Lung (tissue), 12 donors: Measurements from ENCODE around the gene OPRL1. TPM values are rescaled to one million over a fixed set of nuclear protein-coding genes. Genes with fewer than 3 reads are reported as not detected.

ENCODE experiments used
- ATAC-seq: fragments of 200-7000 bp; cut with Tn5 transposase; one replicate; pipeline ENCODE4 v1.9.1; 2020; ENCODE audit warnings: moderate number of reproducible peaks; ENCODE audit not compliant: insufficient read depth, low FRiP score
- DNase-seq, 3 donors: peaks; one replicate each; pipeline ENCODE4 v3.0.0-alpha.2; 2013 to 2017
- H3K27ac ChIP-seq, 2 donors: one replicate each; pipeline ENCODE4 v1.5.1; 2013; ENCODE audit warnings: mild to moderate bottlenecking in 2 of 2, moderate library complexity in 2 of 2, control low read depth in 1 of 2, inconsistent platforms in 1 of 2, low read depth in 1 of 2, low read length in 1 of 2
- H3K27me3 ChIP-seq, 3 donors: one replicate each; pipeline ENCODE4 v1.5.1; 2013; ENCODE audit warnings: low read length in 2 of 3; ENCODE audit not compliant: control insufficient read depth in 3 of 3, insufficient read depth in 3 of 3
- H3K36me3 ChIP-seq, 4 donors: one replicate each; pipeline ENCODE4 v1.5.1; 2013; ENCODE audit warnings: low read length in 4 of 4, mild to moderate bottlenecking in 1 of 4, moderate library complexity in 1 of 4; ENCODE audit not compliant: control insufficient read depth in 4 of 4, insufficient read depth in 4 of 4
- H3K4me1 ChIP-seq, 5 donors: one replicate each; pipeline ENCODE4 v1.5.1; 2013; ENCODE audit warnings: low read length in 5 of 5, mild to moderate bottlenecking in 2 of 5, moderate library complexity in 1 of 5; ENCODE audit not compliant: control insufficient read depth in 5 of 5, insufficient read depth in 5 of 5
- H3K4me3 ChIP-seq: one replicate; pipeline ENCODE4 v1.5.1; 2013; ENCODE audit warnings: mild to moderate bottlenecking, control low read depth, moderate library complexity
- H3K9ac ChIP-seq, 2 donors: one replicate each; pipeline ENCODE4 v1.5.1; 2013; ENCODE audit warnings: low read length in 2 of 2, control low read depth in 1 of 2; ENCODE audit not compliant: insufficient read depth in 1 of 2
- H3K9me3 ChIP-seq, 4 donors: one replicate each; pipeline ENCODE4 v1.5.1; 2013; ENCODE audit warnings: low read length in 3 of 4, mild to moderate bottlenecking in 1 of 4, moderate library complexity in 1 of 4; ENCODE audit not compliant: control insufficient read depth in 4 of 4, insufficient read depth in 3 of 4
- CTCF ChIP-seq: IDR thresholded peaks from 2 replicates; pipeline ENCODE4 v1.5.1; 2012; ENCODE audit warnings: mild to moderate bottlenecking; ENCODE audit errors: control extremely low read depth, extremely low read depth
- WGBS, 2 donors: extraction: QIAGEN DNeasy Blood & Tissue Kit; methylation state at CpG; one replicate each; pipeline ENCODE4 v1.1.7; 2013; 5-methylcytosine and 5-hydroxymethylcytosine counted together
- polyA plus RNA-seq, 2 donors: library from polyadenylated mRNA; stranded (reverse); fragments of 200-250 nt; gene quantifications; one replicate each; pipeline ENCODE4 v1.2.1, GENCODE V29; 2013
- total RNA-seq, 2 donors: library from RNA; depleted of rRNA in 1 of 2; stranded (reverse); fragments of >200 nt in 1 of 2; gene quantifications; one replicate each; pipeline ENCODE4 v1.2.1, GENCODE V29; 2014 to 2021
- donor health status: control.
- donor health status: control.
- donor health status: Bipolar disorder and iron deficiency.
- donor health status: healthy.
- donor health status: DM: yes; HTN: yes; CAD: no.

The OPRL1 gene
- total and polyA plus RNA-seq, 4 donors = 0.45 to 3.1 (median 2.1) TPM

DNA sequence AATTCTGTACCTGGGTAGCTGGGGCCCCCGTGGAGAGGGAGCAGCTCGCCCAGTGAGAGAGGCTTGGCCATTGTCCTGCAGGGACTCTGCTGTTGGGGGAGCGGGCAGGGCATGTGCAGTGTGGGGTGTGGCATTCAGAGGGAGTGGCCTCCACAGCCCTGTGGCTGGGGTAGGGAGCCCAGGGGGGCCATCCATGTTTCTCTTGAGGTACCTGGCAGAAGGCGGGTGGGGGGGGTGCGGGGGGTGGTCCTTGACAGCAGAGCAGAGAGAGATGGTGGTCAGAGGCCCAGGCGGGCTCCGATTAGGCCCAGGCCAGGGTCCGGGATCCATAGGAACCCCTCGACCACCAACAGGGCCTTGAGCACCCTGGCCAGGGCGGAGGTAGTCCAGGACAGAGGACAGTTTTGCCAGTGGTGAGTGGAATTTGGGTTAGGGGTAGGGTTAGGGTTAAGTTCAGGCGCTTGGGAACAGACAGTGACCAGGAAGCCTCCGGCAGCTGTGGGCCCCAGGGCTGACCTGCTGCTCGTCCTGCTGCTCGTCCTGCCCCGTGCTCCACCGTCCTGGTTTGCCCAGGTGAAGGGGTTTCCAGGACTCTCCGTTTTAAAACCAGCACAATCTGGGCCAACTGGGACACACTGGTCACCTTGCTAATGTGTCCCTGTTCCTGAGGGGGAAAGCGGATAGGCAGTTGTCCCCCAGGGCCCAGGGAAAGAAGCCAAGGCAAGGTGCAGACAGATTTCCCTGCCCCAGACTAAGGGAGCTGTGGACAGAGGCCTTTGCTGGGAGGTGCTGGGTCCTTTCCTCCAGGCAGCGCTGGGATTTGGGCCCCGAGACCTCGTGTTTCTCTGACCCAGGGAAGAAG lies 59.5 kb downstream of the OPRL1 start:
- Histone ChIP-seq H3K4me1 (no peaks in the 10 kb centered on the region), H3K9me3 (peaks cover 0 to 2% (median 0%) of the 10 kb centered on the region in 4 donors), H3K9ac (no peak overlapping the region), H3K27me3 (peaks cover 0 to 3% (median 2%) of the 10 kb centered on the region in 3 donors), H3K4me3 (no peak overlapping the region), H3K27ac (no peak overlapping the region), H3K36me3 (no peaks in the 10 kb centered on the region)
- no peak for TF ChIP-seq CTCF
- WGBS, 2 donors = 81 to 86% methylated on average over 19 to 21 of the region's 21 CpGs
- ATAC-seq (no peak), DNase-seq (no peak)

GRCh38 chr20:64140061-64140931 lies 60.4 kb downstream of the OPRL1 start:
- no peak for ATAC-seq

DNA sequence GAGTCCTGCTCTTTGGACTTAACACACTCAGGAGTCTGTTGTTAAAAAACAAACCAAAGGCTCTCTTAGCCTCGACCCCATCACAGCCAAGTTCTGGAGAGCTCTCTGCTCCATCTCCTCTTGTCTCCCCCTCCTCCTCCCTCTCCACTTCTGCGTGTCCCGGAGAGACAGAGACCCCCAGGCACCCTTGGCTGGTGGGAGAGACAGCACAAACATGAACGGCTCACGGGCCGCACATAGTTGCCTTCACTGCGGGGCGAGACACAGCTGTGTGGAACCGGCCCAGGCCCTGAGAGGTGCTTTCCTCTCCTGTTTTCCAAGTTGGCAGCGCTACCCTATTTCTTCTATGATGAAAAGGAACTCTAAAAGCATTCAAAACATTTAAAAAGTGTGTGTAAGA lies 61.1 kb downstream of the OPRL1 start:
- 64 to 78% methylated on average over 10 of the region's 10 CpGs for WGBS, 2 donors
- peaks cover 0 to 12% (median 3%) of the 10 kb centered on the region in 4 donors for H3K9me3 ChIP-seq
- DNase-seq (no peak), ATAC-seq (no peak)
- H3K9ac ChIP-seq = no peak overlapping the region
- no peaks in the 10 kb centered on the region for H3K36me3 ChIP-seq
- H3K4me3 ChIP-seq = no peak overlapping the region
- no peak overlapping the region for H3K27ac ChIP-seq
- no peak for TF ChIP-seq CTCF
- no peaks in the 10 kb centered on the region for H3K4me1 ChIP-seq
- peaks cover 0 to 3% (median 2%) of the 10 kb centered on the region in 3 donors for H3K27me3 ChIP-seq

More at GRCh38 chr20:64140061-64140931, 60.4 kb downstream of the OPRL1 start:
- Histone ChIP-seq H3K9me3 (peaks cover 0 to 5% (median 1%) of the 10 kb centered on the region in 4 donors), H3K27ac (no peak overlapping the region), H3K4me3 (no peak overlapping the region), H3K27me3 (peaks cover 0 to 3% (median 2%) of the 10 kb centered on the region in 3 donors), H3K9ac (no peak overlapping the region), H3K4me1 (no peaks in the 10 kb centered on the region), H3K36me3 (no peaks in the 10 kb centered on the region)
- WGBS, 2 donors = 78 to 81% methylated on average over 13 of the region's 13 CpGs
- DNase-seq = no peak
- TF ChIP-seq CTCF = no peak
